Lung (tissue), 12 donors: ENCODE measurements around the gene ADCY3. TPM values are rescaled to one million over a fixed set of nuclear protein-coding genes. Genes with fewer than 3 reads are reported as not detected.

Experiments
- ATAC-seq: fragments of 200-7000 bp; cut with Tn5 transposase; one replicate; pipeline ENCODE4 v1.9.1; 2020; ENCODE audit warnings: moderate number of reproducible peaks; ENCODE audit not compliant: insufficient read depth, low FRiP score
- DNase-seq, 3 donors: peaks; one replicate each; pipeline ENCODE4 v3.0.0-alpha.2; 2013 to 2017
- H3K27ac ChIP-seq, 2 donors: one replicate each; pipeline ENCODE4 v1.5.1; 2013; ENCODE audit warnings: mild to moderate bottlenecking in 2 of 2, moderate library complexity in 2 of 2, control low read depth in 1 of 2, inconsistent platforms in 1 of 2, low read depth in 1 of 2, low read length in 1 of 2
- H3K27me3 ChIP-seq, 3 donors: one replicate each; pipeline ENCODE4 v1.5.1; 2013; ENCODE audit warnings: low read length in 2 of 3; ENCODE audit not compliant: control insufficient read depth in 3 of 3, insufficient read depth in 3 of 3
- H3K36me3 ChIP-seq, 4 donors: one replicate each; pipeline ENCODE4 v1.5.1; 2013; ENCODE audit warnings: low read length in 4 of 4, mild to moderate bottlenecking in 1 of 4, moderate library complexity in 1 of 4; ENCODE audit not compliant: control insufficient read depth in 4 of 4, insufficient read depth in 4 of 4
- H3K4me1 ChIP-seq, 5 donors: one replicate each; pipeline ENCODE4 v1.5.1; 2013; ENCODE audit warnings: low read length in 5 of 5, mild to moderate bottlenecking in 2 of 5, moderate library complexity in 1 of 5; ENCODE audit not compliant: control insufficient read depth in 5 of 5, insufficient read depth in 5 of 5
- H3K4me3 ChIP-seq: one replicate; pipeline ENCODE4 v1.5.1; 2013; ENCODE audit warnings: mild to moderate bottlenecking, control low read depth, moderate library complexity
- H3K9ac ChIP-seq, 2 donors: one replicate each; pipeline ENCODE4 v1.5.1; 2013; ENCODE audit warnings: low read length in 2 of 2, control low read depth in 1 of 2; ENCODE audit not compliant: insufficient read depth in 1 of 2
- H3K9me3 ChIP-seq, 4 donors: one replicate each; pipeline ENCODE4 v1.5.1; 2013; ENCODE audit warnings: low read length in 3 of 4, mild to moderate bottlenecking in 1 of 4, moderate library complexity in 1 of 4; ENCODE audit not compliant: control insufficient read depth in 4 of 4, insufficient read depth in 3 of 4
- WGBS, 2 donors: extraction: QIAGEN DNeasy Blood & Tissue Kit; methylation state at CpG; one replicate each; pipeline ENCODE4 v1.1.7; 2013; 5-methylcytosine and 5-hydroxymethylcytosine counted together
- polyA plus RNA-seq, 2 donors: library from polyadenylated mRNA; stranded (reverse); fragments of 200-250 nt; gene quantifications; one replicate each; pipeline ENCODE4 v1.2.1, GENCODE V29; 2013
- total RNA-seq, 2 donors: library from RNA; depleted of rRNA in 1 of 2; stranded (reverse); fragments of >200 nt in 1 of 2; gene quantifications; one replicate each; pipeline ENCODE4 v1.2.1, GENCODE V29; 2014 to 2021
- TF ChIP-seq, protein P1 (sequence below): IDR thresholded peaks from 2 replicates; pipeline ENCODE4 v1.5.1; 2012; ENCODE audit warnings: mild to moderate bottlenecking; ENCODE audit errors: control extremely low read depth, extremely low read depth
- donor health status: control.
- donor health status: control.
- donor health status: Bipolar disorder and iron deficiency.
- donor health status: healthy.
- donor health status: DM: yes; HTN: yes; CAD: no.

Gene ADCY3
- total and polyA plus RNA-seq, 4 donors, result 27.9 to 74.8 (median 45.8) TPM

DNA sequence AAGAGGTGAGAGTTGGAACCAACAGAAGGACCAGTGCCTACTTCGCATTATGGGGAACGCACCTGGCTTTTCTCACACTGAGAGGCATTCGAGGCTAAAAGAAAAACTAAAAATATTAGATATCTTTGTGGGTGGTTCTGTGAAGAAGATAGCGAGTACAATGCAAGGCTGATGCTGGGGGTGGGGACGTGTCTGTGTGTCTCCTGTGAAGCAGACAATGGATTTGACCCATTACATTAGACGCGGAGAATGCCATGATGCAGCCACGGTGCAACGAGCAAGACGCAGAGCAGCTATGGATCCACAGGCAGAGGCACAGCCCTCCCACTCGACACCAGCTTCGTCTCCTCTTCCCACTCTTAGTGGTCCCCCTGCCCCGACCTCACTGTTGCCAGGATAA lies 61.0 kb downstream of the ADCY3 start:
- TF ChIP-seq, protein P1, sequence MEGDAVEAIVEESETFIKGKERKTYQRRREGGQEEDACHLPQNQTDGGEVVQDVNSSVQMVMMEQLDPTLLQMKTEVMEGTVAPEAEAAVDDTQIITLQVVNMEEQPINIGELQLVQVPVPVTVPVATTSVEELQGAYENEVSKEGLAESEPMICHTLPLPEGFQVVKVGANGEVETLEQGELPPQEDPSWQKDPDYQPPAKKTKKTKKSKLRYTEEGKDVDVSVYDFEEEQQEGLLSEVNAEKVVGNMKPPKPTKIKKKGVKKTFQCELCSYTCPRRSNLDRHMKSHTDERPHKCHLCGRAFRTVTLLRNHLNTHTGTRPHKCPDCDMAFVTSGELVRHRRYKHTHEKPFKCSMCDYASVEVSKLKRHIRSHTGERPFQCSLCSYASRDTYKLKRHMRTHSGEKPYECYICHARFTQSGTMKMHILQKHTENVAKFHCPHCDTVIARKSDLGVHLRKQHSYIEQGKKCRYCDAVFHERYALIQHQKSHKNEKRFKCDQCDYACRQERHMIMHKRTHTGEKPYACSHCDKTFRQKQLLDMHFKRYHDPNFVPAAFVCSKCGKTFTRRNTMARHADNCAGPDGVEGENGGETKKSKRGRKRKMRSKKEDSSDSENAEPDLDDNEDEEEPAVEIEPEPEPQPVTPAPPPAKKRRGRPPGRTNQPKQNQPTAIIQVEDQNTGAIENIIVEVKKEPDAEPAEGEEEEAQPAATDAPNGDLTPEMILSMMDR, result no peak
- no peaks in the 10 kb centered on the region for H3K9me3 ChIP-seq
- no peaks in the 10 kb centered on the region for H3K36me3 ChIP-seq
- no peak for DNase-seq
- no peak overlapping the region for H3K9ac ChIP-seq
- no peak for ATAC-seq
- H3K27me3 ChIP-seq, result no peaks in the 10 kb centered on the region
- no peak overlapping the region for H3K27ac ChIP-seq
- peaks cover 0 to 6% (median 0%) of the 10 kb centered on the region in 5 donors for H3K4me1 ChIP-seq
- 95% methylated on average over 13 of the region's 13 CpGs for WGBS, 2 donors
- no peak overlapping the region for H3K4me3 ChIP-seq

DNA sequence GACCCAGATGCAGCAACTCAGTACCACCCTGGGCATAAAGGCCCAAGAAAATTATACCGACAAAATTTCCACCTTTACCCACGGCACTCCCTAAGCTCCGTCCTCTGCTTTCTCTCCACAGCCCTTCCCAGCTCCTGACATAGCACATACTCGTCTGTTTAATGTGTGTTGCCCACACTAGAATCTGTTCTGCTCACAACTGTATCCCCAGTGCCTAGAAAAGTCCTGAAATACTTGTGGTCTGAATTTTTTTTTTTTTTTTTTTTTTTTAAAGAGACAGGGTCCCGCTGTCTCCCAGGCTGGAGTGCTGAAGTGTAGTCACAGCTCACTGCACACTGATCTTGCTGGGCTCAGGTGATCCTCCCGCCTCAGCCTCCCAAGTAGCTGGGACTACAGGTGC lies 62.3 kb downstream of the ADCY3 start:
- no peak overlapping the region for H3K27ac ChIP-seq
- TF ChIP-seq, protein P1, result no peak

DNA sequence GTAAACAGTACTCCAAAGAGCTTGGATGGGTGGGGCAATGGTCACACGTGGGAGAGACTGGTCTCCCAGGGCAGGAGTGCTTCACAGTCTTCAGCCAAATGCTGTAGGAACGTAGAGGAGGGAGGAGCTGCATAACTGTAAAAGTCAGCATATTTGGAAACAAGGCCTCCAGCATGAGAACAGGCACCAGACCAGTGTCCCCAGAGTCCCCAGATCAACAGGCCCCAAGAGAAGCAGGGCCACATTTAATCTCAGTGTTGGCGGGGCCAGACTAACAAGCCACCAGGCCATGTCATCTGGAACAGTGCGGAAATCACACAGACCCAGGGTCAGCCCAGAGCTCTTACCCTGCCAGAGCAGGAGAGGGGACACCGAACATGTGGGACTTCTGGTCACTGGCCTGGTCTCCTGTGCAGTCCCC lies 63.2 kb downstream of the ADCY3 start:
- 71 to 77% methylated on average over 5 of the region's 5 CpGs for WGBS, 2 donors
- no peaks in the 10 kb centered on the region for H3K9me3 ChIP-seq
- no peak for DNase-seq
- H3K4me3 ChIP-seq, result no peak overlapping the region
- H3K27me3 ChIP-seq, result no peaks in the 10 kb centered on the region
- no peak overlapping the region for H3K9ac ChIP-seq
- no peaks in the 10 kb centered on the region for H3K36me3 ChIP-seq
- no peak for ATAC-seq
- TF ChIP-seq, protein P1, result no peak
- H3K4me1 ChIP-seq, result peaks cover 0 to 6% (median 0%) of the 10 kb centered on the region in 5 donors
- peak overlapping the region in 1 of 2 donors; percentile 20 for H3K27ac ChIP-seq

More for the DNA sequence above, 62.3 kb downstream of the ADCY3 start:
- Histone ChIP-seq H3K4me3 (no peak overlapping the region), H3K27me3 (no peaks in the 10 kb centered on the region), H3K9me3 (no peaks in the 10 kb centered on the region), H3K4me1 (peaks cover 0 to 7% (median 0%) of the 10 kb centered on the region in 5 donors), H3K9ac (no peak overlapping the region), H3K36me3 (no peaks in the 10 kb centered on the region)
- ATAC-seq, result no peak
- no peak for DNase-seq
- 92 to 99% methylated on average over 6 of the region's 6 CpGs for WGBS, 2 donors

DNA sequence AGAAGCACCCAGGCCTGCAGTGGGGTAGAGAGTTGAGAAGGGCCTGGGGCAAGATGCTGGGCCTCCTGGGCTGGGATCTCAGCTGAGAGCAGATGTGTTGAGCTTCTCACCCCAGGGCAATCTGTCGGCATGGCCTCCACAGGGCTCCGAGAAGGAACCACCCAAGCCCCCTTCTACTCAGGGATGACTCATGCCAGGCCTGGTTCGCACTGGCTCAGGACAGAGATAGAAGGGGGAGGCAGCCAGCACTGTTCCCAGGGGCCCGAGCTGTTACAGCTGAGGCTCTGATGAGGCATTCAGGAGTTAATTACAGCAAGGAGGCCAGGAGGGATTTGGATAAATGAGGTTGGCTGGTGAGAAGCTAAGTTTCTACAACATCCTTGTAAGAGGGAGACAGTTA lies 64.3 kb downstream of the ADCY3 start:
- Histone ChIP-seq H3K9ac (no peak overlapping the region), H3K27me3 (no peaks in the 10 kb centered on the region), H3K36me3 (no peaks in the 10 kb centered on the region), H3K4me3 (no peak overlapping the region), H3K27ac (peak overlapping the region; percentile 21 to 22), H3K9me3 (no peaks in the 10 kb centered on the region), H3K4me1 (peaks cover 0 to 6% (median 0%) of the 10 kb centered on the region in 5 donors)
- ATAC-seq (no peak), DNase-seq (no peak)
- TF ChIP-seq, protein P1, result no peak
- 63 to 76% methylated on average over 4 of the region's 4 CpGs for WGBS, 2 donors
